PC-9 (cell line): ENCODE measurements around the gene RRM2.

Experiments used
- EZH2 ChIP-seq: fragments of 200-600 bp; sonication (generic); IDR thresholded peaks from 2 replicates; pipeline ENCODE4 v1.8.0; 2017; ENCODE audit warnings: antibody characterized with exemption, low read depth
- TF ChIP-seq, protein P1 (sequence below): fragments of 200-600 bp; sonication (generic); conservative IDR thresholded peaks from 2 replicates; pipeline ENCODE4 v1.6.1; 2017; ENCODE audit warnings: mixed run types, antibody characterized with exemption, mild to moderate bottlenecking, moderate library complexity

DNA sequence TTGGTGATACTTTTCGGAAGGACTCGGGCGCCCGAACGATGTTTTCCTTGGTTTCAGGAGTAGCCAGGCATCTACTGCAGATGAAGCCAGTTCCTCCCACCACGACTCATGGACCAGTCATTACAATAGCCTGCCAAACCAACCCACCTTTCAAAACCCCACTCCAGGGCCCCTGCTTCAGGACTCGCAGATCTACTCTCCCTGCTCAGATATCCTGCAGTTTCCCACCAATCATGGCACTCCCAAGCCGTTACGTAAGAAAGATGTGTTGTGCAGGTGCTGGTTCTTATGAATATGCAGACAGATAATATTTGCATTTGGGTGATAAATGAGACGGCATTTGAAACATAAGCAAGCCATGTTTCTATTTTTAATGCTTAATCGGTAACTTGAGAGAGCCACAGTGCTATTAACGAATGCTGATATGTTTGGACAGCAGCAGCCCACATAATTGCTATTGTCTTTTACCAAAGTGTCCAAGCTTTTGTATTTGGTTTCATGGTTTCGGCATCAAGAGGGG, 38.8 kb upstream of the RRM2 start:
- TF ChIP-seq, protein P1, sequence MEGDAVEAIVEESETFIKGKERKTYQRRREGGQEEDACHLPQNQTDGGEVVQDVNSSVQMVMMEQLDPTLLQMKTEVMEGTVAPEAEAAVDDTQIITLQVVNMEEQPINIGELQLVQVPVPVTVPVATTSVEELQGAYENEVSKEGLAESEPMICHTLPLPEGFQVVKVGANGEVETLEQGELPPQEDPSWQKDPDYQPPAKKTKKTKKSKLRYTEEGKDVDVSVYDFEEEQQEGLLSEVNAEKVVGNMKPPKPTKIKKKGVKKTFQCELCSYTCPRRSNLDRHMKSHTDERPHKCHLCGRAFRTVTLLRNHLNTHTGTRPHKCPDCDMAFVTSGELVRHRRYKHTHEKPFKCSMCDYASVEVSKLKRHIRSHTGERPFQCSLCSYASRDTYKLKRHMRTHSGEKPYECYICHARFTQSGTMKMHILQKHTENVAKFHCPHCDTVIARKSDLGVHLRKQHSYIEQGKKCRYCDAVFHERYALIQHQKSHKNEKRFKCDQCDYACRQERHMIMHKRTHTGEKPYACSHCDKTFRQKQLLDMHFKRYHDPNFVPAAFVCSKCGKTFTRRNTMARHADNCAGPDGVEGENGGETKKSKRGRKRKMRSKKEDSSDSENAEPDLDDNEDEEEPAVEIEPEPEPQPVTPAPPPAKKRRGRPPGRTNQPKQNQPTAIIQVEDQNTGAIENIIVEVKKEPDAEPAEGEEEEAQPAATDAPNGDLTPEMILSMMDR = no peak
- no peak for TF ChIP-seq EZH2
